Ovary (tissue), 9 donors: Measurements from ENCODE around the gene PHEX. TPM values are rescaled to one million over a fixed set of nuclear protein-coding genes. Genes with fewer than 3 reads are reported as not detected.

Source experiments
- DNase-seq, 5 donors: peaks; one replicate each; pipeline ENCODE4 v3.0.0-alpha.2; 2019 to 2020
- H3K27ac ChIP-seq, 2 donors: fragments of 200-600 bp; one replicate each; pipeline versions ENCODE4 v1.5.1 to v1.8.0; 2019 to 2022
- H3K27me3 ChIP-seq: fragments of 200-600 bp; one replicate; pipeline ENCODE4 v1.8.0; 2022
- H3K36me3 ChIP-seq: fragments of 200-600 bp; sonication (generic); one replicate; pipeline ENCODE4 v1.5.1; 2019
- H3K4me1 ChIP-seq: one replicate; pipeline ENCODE4 v1.8.1; 2013; ENCODE audit warnings: mild to moderate bottlenecking, moderate library complexity; ENCODE audit not compliant: insufficient read depth
- H3K4me3 ChIP-seq: fragments of 200-600 bp; sonication (generic); one replicate; pipeline ENCODE4 v1.5.1; 2017
- H3K9me3 ChIP-seq, 2 donors: fragments of 200-600 bp in 1 of 2; sonication (generic) in 1 of 2; one replicate each; pipeline versions ENCODE4 v1.5.1 to v1.8.1; 2013 to 2019; ENCODE audit warnings: mild to moderate bottlenecking in 1 of 2, moderate library complexity in 1 of 2
- CTCF ChIP-seq, 3 donors: fragments of 450-650 bp in 2 of 3; fragments of 200-600 bp in 1 of 3; IDR thresholded peaks; one replicate each; pipeline versions ENCODE4 v1.5.1 to v1.8.0; 2016 to 2022; ENCODE audit warnings: antibody characterized with exemption in 3 of 3, mild to moderate bottlenecking in 1 of 3
- EP300 ChIP-seq: sonication (generic); formaldehyde crosslinking; IDR thresholded peaks from one replicate; pipeline ENCODE4 v1.6.1; 2017; ENCODE audit warnings: antibody characterized with exemption
- POLR2A ChIP-seq: fragments of 450-650 bp; IDR thresholded peaks from one replicate; pipeline ENCODE4 v1.6.1; 2017; ENCODE audit warnings: antibody characterized with exemption, mild to moderate bottlenecking, moderate library complexity
- WGBS, 3 donors: extraction: QIAGEN DNeasy Blood & Tissue Kit in 1 of 3; methylation state at CpG; one replicate each; pipeline versions ENCODE4 v1.1.5 to v1.1.7; 2013 to 2017; 5-methylcytosine and 5-hydroxymethylcytosine counted together
- intact Hi-C, 4 donors: fragments of 100-400 bp; cut with DNase I; formaldehyde crosslinking; loops; one replicate each; pipeline versions ENCODE4 v1.11.0 to v1.15.1; 2022 to 2023
- polyA plus RNA-seq, 2 donors: library from polyadenylated mRNA; stranded (reverse); fragments of 200-250 nt in 1 of 2; fragments of 350-450 nt in 1 of 2; fragmentation: Illumina TruSeq in 1 of 2; extraction: RNeasy Lipid Tissue Mini Kit (QIAGEN cat#74804) in 1 of 2; gene quantifications; one replicate each; pipeline ENCODE4 v1.2.3, GENCODE V29; 2013 to 2014
- total RNA-seq, 7 donors: library from RNA; depleted of rRNA in 2 of 7; stranded (reverse); fragments of >200 nt in 2 of 7; fragmentation: NEBNext Ultra II Directional in 3 of 7; extraction: Animal tissue kit (Norgen Biotek cat#: 25700) in 3 of 7; gene quantifications; one replicate each; pipeline versions ENCODE4 v1.1.0 to v1.2.4, GENCODE V29; 2016 to 2023
- donor health status: DM: no; HTN: no; CAD: no; lungs with moderate emphysema.
- donor health status: DM: no; HTN: no; CAD: no.
- donor health status: Bipolar disorder and iron deficiency.
- donor health status: DM: yes; HTN: yes; CAD: no.
- donor health status: DM: no; HTN: no; CAD: no.
- donor health status: DM: yes; HTN: yes; CAD: no.

The PHEX gene
- total and polyA plus RNA-seq, 9 donors: 0.46 to 18.9 (median 1.1) TPM

- TF ChIP-seq POLR2A: no peak
- TF ChIP-seq CTCF (IDR thresholded peaks at IDR 0.05): no peak
- TF ChIP-seq EP300: no peak
- WGBS, 3 donors: 48 to 65% (median 51%) methylated on average over 2 of the region's 2 CpGs
- intact Hi-C loops: no loop called here
- H3K27ac ChIP-seq: no peak overlapping the region
- DNase-seq: no peak
- no peaks in the 10 kb centered on the region for H3K27me3 ChIP-seq
- no peak overlapping the region for H3K4me3 ChIP-seq
- H3K4me1 ChIP-seq: no peaks in the 10 kb centered on the region
- H3K9me3 ChIP-seq: no peaks in the 10 kb centered on the region
- H3K36me3 ChIP-seq: no peaks in the 10 kb centered on the region
These were observed 214.5 kb downstream of the PHEX start for GRCh38 chrX:22246620-22247019.

DNA sequence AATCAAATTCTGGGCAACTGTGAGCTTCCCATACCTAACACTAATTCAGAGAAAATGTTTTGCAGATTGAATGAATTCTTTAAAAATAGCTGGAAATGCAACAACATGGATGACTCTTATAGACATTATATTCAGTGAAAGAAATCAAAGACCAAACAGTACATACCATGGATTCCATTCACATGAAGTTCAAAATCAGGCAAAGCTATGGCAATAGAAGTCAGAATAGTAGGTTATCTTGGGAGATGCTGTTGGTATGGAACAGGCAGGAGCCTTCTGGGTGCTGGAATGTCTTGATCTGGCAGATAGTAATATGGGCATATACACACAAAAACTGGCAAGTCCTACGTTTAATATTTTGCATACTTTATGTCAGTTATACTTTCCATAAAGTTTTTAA, 215.0 kb downstream of the PHEX start:
- Histone ChIP-seq H3K27ac (no peak overlapping the region), H3K9me3 (no peaks in the 10 kb centered on the region), H3K4me3 (no peak overlapping the region), H3K36me3 (no peaks in the 10 kb centered on the region), H3K27me3 (no peaks in the 10 kb centered on the region), H3K4me1 (no peaks in the 10 kb centered on the region)
- 13 to 33% (median 21%) methylated on average over 1 of the region's 1 CpG for WGBS, 3 donors
- TF ChIP-seq CTCF (IDR thresholded peaks at IDR 0.05) (no peak), POLR2A (no peak), EP300 (no peak)
- intact Hi-C loops: no loop called here
- DNase-seq: no peak

- DNase-seq: no peak
- no peaks in the 10 kb centered on the region for H3K36me3 ChIP-seq
- H3K4me3 ChIP-seq: no peak overlapping the region
- no peak for TF ChIP-seq CTCF (IDR thresholded peaks at IDR 0.05)
- TF ChIP-seq EP300: no peak
- TF ChIP-seq POLR2A: no peak
- H3K27me3 ChIP-seq: no peaks in the 10 kb centered on the region
- intact Hi-C loops: no loop called here
- H3K4me1 ChIP-seq: no peaks in the 10 kb centered on the region
- H3K9me3 ChIP-seq: no peaks in the 10 kb centered on the region
- no peak overlapping the region for H3K27ac ChIP-seq
- WGBS, 3 donors: 52 to 54% (median 52%) methylated on average over 3 of the region's 3 CpGs
These were observed 216.3 kb downstream of the PHEX start for GRCh38 chrX:22248401-22248800.

GRCh38 chrX:22249371-22249770, 217.2 kb downstream of the PHEX start:
- H3K4me1 ChIP-seq: no peaks in the 10 kb centered on the region
- no peak for DNase-seq
- no peak overlapping the region for H3K4me3 ChIP-seq
- intact Hi-C loops: no loop called here
- H3K27me3 ChIP-seq: no peaks in the 10 kb centered on the region
- 39 to 62% (median 48%) methylated on average over 2 of the region's 2 CpGs for WGBS, 3 donors
- no peaks in the 10 kb centered on the region for H3K9me3 ChIP-seq
- H3K36me3 ChIP-seq: no peaks in the 10 kb centered on the region
- no peak overlapping the region for H3K27ac ChIP-seq
- TF ChIP-seq EP300: no peak
- no peak for TF ChIP-seq CTCF (IDR thresholded peaks at IDR 0.05)
- no peak for TF ChIP-seq POLR2A

DNA sequence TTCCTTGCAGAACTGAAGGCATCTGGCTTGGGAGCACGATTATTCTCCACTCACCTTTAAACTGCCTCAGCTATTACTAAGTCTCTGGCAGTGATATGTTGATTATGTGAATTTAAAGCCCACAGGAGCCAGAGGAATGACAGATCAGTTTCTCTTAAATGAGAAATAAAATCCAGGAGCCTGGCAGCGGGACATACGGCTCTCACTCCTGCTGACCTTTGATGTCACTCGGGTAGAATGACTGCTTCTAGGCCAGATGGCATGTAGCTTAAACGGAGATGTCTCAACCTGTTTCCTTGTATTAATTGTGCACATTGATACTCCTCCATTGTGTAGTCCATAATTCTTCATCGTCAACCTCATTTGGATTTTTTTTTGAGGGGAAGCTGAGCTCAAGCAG, 236.6 kb downstream of the PHEX start:
- intact Hi-C loops: no loop called here
- 47 to 57% (median 54%) methylated on average over 6 of the region's 6 CpGs for WGBS, 3 donors
- Histone ChIP-seq H3K27me3 (no peaks in the 10 kb centered on the region), H3K9me3 (no peaks in the 10 kb centered on the region), H3K36me3 (no peaks in the 10 kb centered on the region), H3K4me1 (no peaks in the 10 kb centered on the region), H3K27ac (no peak overlapping the region), H3K4me3 (no peak overlapping the region)
- DNase-seq: no peak
- TF ChIP-seq POLR2A: no peak
- no peak for TF ChIP-seq EP300
- TF ChIP-seq CTCF (IDR thresholded peaks at IDR 0.05): no peak
